ENCODE measurements around the gene ZIC4. TPM values are rescaled to one million over a fixed set of nuclear protein-coding genes. Genes with fewer than 3 reads are reported as not detected.

The ZIC4 gene
- total and polyA plus RNA-seq, 2 experiments from 2014 or later = not detected

GRCh38 chr3:147400111-147400510 lies 6.2 kb downstream of the ZIC4 start (continued):
- TF ChIP-seq EZH2phosphoT487 (IDR thresholded peaks at IDR 0.05; ENCODE audit: unreplicated experiment) (no peak), ETS1 (IDR thresholded peaks at IDR 0.05) (no peak), JUNB (IDR thresholded peaks at IDR 0.05; ENCODE audit: unreplicated experiment) (no peak), REST (IDR thresholded peaks at IDR 0.05; ENCODE audit: unreplicated experiment) (no peak)

- Histone ChIP-seq H3K9me2 (ENCODE audit: insufficient read depth) (peaks cover 6% of the 10 kb centered on the region; the same call in 1 of the 2 replicates), H3K79me2 (replicated peaks; ENCODE audit: insufficient read depth) (no peaks in the 10 kb centered on the region), H3K4me1 (ENCODE audit: insufficient read depth) (peaks cover 77% of the 10 kb centered on the region), H3F3A (replicated peaks; ENCODE audit: low read depth) (peaks cover 44% of the 10 kb centered on the region), H3K4me3 (peak overlapping the region; percentile 81), H3K4me2 (peak overlapping the region; percentile 93), H4K20me1 (replicated peaks; ENCODE audit: insufficient read depth) (peaks cover 7% of the 10 kb centered on the region; the same call in 1 of the 2 replicates), H3K27ac (ENCODE audit: low read depth) (no peak overlapping the region), H2AFZ (no peak overlapping the region), H3K36me3 (ENCODE audit: insufficient read depth) (no peaks in the 10 kb centered on the region), H3K27me3 (ENCODE audit: insufficient read depth) (peaks cover 100% of the 10 kb centered on the region)
- peaks cover 70% of the 10 kb centered on the region for H3K4me1 Mint-ChIP-seq
- peaks cover 99% of the 10 kb centered on the region for H3K27me3 Mint-ChIP-seq (ENCODE audit: insufficient read depth, low read depth, poor library complexity)
- H3K4me3 Mint-ChIP-seq = peak overlapping the region; percentile 76
- DNase-seq (ENCODE audit: low spot score) (no peak), ATAC-seq (no peak)
- no peaks in the 10 kb centered on the region; the same call in 1 of the 3 replicates for H3K9me3 Mint-ChIP-seq
- H3K27ac Mint-ChIP-seq = no peak overlapping the region
- no peaks in the 10 kb centered on the region for H3K36me3 Mint-ChIP-seq (ENCODE audit: low read depth)
- TF ChIP-seq POLR2AphosphoS5 (IDR thresholded peaks at IDR 0.05; ENCODE audit: low read depth) = no peak
- no peak for TF ChIP-seq ETS1 (IDR thresholded peaks at IDR 0.05)
- no peak for TF ChIP-seq CTCF (conservative IDR thresholded peaks at IDR 0.05; ENCODE audit: low read depth in 2 of 2)
- no peak for TF ChIP-seq CREB1 (CRISPR knock-in tag; IDR thresholded peaks at IDR 0.05; ENCODE audit: low read depth)
- no peak for TF ChIP-seq REST (IDR thresholded peaks at IDR 0.05; ENCODE audit: unreplicated experiment)
- TF ChIP-seq EZH2 (IDR thresholded peaks at IDR 0.05; ENCODE audit: low read depth, unreplicated experiment) = no peak
- TF ChIP-seq ZNF114 (CRISPR knock-in tag; IDR thresholded peaks at IDR 0.05) = no peak
Measured at GRCh38 chr3:147398813-147399534, 7.4 kb downstream of the ZIC4 start.

All from GM23338 (cell line).